A549 (cell line): ENCODE measurements around the gene EIF1AD.

Experiments
- CEBPB ChIP-seq, 2 experiments: fragments of >200 bp in 1 of 2; sonication (Bioruptor Twin) in 1 of 2; formaldehyde crosslinking in 1 of 2; IDR thresholded peaks; 2 replicates each; pipeline ENCODE4 v1.6.1; 2012 to 2016
- ESRRA ChIP-seq: fragments of 150-350 bp; IDR thresholded peaks from 2 replicates; pipeline ENCODE4 v1.6.1; 2014; ENCODE audit warnings: mild to moderate bottlenecking, low read length, borderline replicate concordance
- HEYL ChIP-seq: fragments of 250-450 bp; sonication (Bioruptor Pico); IDR thresholded peaks from 2 replicates; pipeline ENCODE4 v1.8.0; 2021; ENCODE audit warnings: mild to moderate bottlenecking, moderate library complexity
- HMGXB4 ChIP-seq: fragments of 250-450 bp; sonication (Bioruptor Pico); IDR thresholded peaks from 2 replicates; pipeline ENCODE4 v1.5.0; 2021; ENCODE audit warnings: mild to moderate bottlenecking, moderate library complexity, borderline replicate concordance
- POLR2A ChIP-seq: IDR thresholded peaks from 2 replicates; pipeline ENCODE4 v1.6.1; 2012; ENCODE audit warnings: mild to moderate bottlenecking, low read length
- RFX5 ChIP-seq: fragments of 450-650 bp; IDR thresholded peaks from 2 replicates; pipeline ENCODE4 v1.7.1; 2014; ENCODE audit warnings: antibody characterized with exemption, mild to moderate bottlenecking, moderate library complexity
- TF ChIP-seq, protein P1 (sequence below): fragments of >200 bp; sonication (Bioruptor Twin); formaldehyde crosslinking; IDR thresholded peaks from 3 replicates; pipeline ENCODE4 v1.5.1; 2016

DNA sequence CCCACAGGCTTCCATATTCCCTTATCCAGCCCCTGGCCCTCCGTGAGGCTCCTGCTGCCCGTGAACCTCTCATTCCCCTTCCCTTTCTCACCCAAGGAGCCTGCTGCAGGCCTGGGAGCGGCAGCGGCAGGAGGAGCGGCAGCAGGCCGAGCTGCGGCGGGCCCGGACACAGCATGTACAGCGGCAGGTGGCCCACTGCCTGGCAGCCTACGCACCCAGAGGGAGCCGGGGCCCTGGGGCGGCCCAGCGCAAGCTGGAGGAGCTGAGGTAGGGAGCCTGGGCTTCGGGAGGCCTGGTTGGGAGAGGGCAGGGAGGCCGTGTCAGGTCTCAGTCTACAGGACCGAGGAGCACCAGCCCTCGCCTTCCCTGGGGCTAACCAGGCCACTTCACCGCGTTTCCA lies 48.5 kb downstream of the EIF1AD start:
- TF ChIP-seq, protein P1, sequence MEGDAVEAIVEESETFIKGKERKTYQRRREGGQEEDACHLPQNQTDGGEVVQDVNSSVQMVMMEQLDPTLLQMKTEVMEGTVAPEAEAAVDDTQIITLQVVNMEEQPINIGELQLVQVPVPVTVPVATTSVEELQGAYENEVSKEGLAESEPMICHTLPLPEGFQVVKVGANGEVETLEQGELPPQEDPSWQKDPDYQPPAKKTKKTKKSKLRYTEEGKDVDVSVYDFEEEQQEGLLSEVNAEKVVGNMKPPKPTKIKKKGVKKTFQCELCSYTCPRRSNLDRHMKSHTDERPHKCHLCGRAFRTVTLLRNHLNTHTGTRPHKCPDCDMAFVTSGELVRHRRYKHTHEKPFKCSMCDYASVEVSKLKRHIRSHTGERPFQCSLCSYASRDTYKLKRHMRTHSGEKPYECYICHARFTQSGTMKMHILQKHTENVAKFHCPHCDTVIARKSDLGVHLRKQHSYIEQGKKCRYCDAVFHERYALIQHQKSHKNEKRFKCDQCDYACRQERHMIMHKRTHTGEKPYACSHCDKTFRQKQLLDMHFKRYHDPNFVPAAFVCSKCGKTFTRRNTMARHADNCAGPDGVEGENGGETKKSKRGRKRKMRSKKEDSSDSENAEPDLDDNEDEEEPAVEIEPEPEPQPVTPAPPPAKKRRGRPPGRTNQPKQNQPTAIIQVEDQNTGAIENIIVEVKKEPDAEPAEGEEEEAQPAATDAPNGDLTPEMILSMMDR = no peak
- TF ChIP-seq ESRRA = no peak
- no peak for TF ChIP-seq HMGXB4
- TF ChIP-seq POLR2A = no peak
- no peak for TF ChIP-seq RFX5
- no peak for TF ChIP-seq CEBPB (IDR thresholded peaks at IDR 0.05)
- no peak for TF ChIP-seq HEYL (CRISPR knock-in tag)
